Measurements from ENCODE around the gene TIMM13. TPM values are rescaled to one million over a fixed set of nuclear protein-coding genes. Genes with fewer than 3 reads are reported as not detected.
"Not testable (repeated sequence)": the region's sequence is repeated elsewhere in the genome, so short reads cannot be mapped to it uniquely, and the experiment has no call there.

TIMM13 gene
- total and polyA plus RNA-seq, 8 donors: 37.7 to 71.8 (median 48.2) TPM

DNA sequence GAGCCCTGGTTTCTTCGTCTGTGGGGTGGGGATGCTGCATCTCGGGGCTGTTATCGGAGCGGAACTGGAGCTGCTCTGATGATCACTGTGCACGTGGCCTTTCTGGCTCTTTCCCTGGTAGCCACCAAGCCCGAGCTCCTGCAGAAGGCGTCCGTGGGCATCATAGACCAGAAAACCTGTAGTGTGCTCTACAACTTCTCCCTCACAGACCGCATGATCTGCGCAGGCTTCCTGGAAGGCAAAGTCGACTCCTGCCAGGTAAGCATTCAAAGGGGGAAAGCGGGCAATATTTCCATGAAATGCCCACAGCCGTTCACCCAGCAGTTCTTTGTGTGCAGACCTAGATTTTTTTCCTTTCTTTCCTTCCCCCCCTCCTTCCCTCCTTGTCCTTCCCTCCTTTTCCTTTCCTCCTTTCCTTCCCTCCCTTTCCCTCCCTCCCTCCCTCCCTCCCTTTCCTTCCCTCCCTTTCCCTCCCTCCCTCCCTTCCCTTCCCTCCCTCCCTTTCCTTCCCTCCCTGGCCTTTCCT is 9.4 kb downstream of the TIMM13 start:
- TF ChIP-seq, protein P1, sequence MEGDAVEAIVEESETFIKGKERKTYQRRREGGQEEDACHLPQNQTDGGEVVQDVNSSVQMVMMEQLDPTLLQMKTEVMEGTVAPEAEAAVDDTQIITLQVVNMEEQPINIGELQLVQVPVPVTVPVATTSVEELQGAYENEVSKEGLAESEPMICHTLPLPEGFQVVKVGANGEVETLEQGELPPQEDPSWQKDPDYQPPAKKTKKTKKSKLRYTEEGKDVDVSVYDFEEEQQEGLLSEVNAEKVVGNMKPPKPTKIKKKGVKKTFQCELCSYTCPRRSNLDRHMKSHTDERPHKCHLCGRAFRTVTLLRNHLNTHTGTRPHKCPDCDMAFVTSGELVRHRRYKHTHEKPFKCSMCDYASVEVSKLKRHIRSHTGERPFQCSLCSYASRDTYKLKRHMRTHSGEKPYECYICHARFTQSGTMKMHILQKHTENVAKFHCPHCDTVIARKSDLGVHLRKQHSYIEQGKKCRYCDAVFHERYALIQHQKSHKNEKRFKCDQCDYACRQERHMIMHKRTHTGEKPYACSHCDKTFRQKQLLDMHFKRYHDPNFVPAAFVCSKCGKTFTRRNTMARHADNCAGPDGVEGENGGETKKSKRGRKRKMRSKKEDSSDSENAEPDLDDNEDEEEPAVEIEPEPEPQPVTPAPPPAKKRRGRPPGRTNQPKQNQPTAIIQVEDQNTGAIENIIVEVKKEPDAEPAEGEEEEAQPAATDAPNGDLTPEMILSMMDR (IDR thresholded peaks at IDR 0.05): no peak
- Histone ChIP-seq H3K4me3 (no peak overlapping the region), H3K4me1 (peaks cover 0 to 3% (median 1%) of the 10 kb centered on the region in 3 donors), H3K9me3 (no peaks in the 10 kb centered on the region), H3K36me3 (no peaks in the 10 kb centered on the region), H3K27ac (no peak overlapping the region), H3K27me3 (no peaks in the 10 kb centered on the region)
- DNase-seq: no peak
- intact Hi-C loops (cut with DNase I): no loop called here
- FAIRE-seq: no peak
- ATAC-seq: no peak
- WGBS, 2 donors: 90 to 93% methylated on average over 13 of the region's 13 CpGs

GRCh38 chr19:2417436-2417835 is 9.9 kb downstream of the TIMM13 start:
- H3K36me3 ChIP-seq; H3K4me1 ChIP-seq; DNase-seq; H3K27ac ChIP-seq; FAIRE-seq; H3K4me3 ChIP-seq; H3K27me3 ChIP-seq; intact Hi-C loops (cut with DNase I); ATAC-seq; H3K9me3 ChIP-seq: not testable (repeated sequence)
- WGBS, 2 donors: 96 to 99% methylated on average over 8 of the region's 8 CpGs

DNA sequence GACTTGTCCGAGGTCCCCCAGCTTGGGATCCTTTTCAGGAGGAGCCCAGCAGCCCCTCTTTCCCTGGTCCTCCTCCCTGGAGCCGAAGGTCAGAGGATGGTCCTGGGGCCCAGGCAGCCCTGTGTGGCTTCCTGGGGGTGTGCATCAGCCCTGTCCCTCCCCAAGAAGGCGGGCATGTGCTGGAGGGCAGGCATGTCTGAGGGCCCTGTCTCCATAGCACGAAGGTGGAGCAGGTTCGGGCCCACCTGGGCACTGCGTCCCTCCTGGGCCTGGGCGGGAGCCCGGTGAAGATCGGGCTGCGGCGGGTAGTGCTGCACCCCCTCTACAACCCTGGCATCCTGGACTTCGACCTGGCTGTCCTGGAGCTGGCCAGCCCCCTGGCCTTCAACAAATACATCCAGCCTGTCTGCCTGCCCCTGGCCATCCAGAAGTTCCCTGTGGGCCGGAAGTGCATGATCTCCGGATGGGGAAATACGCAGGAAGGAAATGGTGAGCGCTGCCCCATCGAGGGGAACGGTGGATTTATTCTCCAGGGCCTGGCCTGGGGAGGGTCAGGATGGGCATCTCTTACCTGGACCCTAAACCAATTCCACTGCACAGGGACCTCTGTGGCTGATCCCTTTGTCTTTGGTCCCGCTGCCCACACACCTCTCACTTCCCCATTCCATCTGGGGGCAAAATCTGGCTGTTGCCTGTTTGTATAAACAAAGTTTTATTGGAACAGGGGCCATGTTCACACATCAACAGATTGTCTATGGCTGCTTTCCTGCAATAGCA is 10.9 kb downstream of the TIMM13 start:
- Histone ChIP-seq H3K4me3 (no peak overlapping the region), H3K27me3 (no peaks in the 10 kb centered on the region), H3K36me3 (no peaks in the 10 kb centered on the region), H3K27ac (no peak overlapping the region), H3K9me3 (no peaks in the 10 kb centered on the region), H3K4me1 (no peaks in the 10 kb centered on the region)
- TF ChIP-seq, protein P1 (IDR thresholded peaks at IDR 0.05): no peak
- intact Hi-C loops (cut with DNase I): no loop called here
- peak in 3 of 4 donors; percentile 14 to 45 (median 24) for ATAC-seq
- FAIRE-seq: no peak
- 85 to 86% methylated on average over 18 to 19 of the region's 19 CpGs for WGBS, 2 donors
- peak in 1 of 6 donors; percentile 48 for DNase-seq

GRCh38 chr19:2415973-2416319 is 11.4 kb downstream of the TIMM13 start:
- WGBS, 2 donors: 63 to 75% methylated on average over 5 to 6 of the region's 6 CpGs
- FAIRE-seq (no peak), DNase-seq (no peak)

DNA sequence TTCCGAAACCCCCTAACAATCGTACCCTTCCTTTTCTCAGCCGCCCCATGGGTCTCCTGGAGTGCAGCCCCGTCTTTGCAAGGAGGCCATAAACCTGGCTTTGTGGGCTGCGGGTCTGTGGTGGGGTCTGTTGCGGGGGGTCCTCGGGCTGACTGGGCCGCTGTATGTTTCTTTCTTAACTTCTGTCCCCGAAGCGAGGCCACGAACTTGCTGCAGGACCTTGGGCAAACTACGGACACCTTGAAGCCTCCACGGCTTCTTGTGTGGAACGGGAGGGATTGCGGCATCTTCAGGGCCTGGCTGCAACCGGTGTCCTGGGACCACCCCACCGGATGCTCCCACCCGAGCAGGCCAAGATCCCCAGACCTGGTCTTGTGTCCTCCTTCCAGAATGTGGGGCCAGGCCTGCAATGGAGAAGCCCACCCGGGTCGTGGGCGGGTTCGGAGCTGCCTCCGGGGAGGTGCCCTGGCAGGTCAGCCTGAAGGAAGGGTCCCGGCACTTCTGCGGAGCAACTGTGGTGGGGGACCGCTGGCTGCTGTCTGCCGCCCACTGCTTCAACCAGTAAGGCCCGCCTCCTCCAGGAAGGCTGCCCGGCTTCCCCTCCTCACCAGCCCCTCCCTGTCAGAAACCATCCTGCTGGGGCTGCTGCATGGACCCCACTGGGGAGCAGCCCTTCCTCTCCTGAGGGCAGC is 12.0 kb downstream of the TIMM13 start:
- ATAC-seq: peak in 2 of 4 donors; percentile 12 to 27

More at GRCh38 chr19:2415973-2416319, 11.4 kb downstream of the TIMM13 start:
- ATAC-seq: no peak
- no peak overlapping the region for H3K27ac ChIP-seq
- H3K36me3 ChIP-seq: no peaks in the 10 kb centered on the region
- H3K9me3 ChIP-seq: no peaks in the 10 kb centered on the region
- intact Hi-C loops (cut with DNase I): no loop called here
- no peaks in the 10 kb centered on the region for H3K27me3 ChIP-seq
- TF ChIP-seq, protein P1 (IDR thresholded peaks at IDR 0.05): no peak
- no peak overlapping the region for H3K4me3 ChIP-seq
- H3K4me1 ChIP-seq: no peaks in the 10 kb centered on the region

More for the DNA sequence above, 12.0 kb downstream of the TIMM13 start:
- DNase-seq: peak in 1 of 6 donors; percentile 70
- FAIRE-seq: no peak
- Histone ChIP-seq H3K9me3 (no peaks in the 10 kb centered on the region), H3K36me3 (no peaks in the 10 kb centered on the region), H3K27me3 (no peaks in the 10 kb centered on the region), H3K4me3 (no peak overlapping the region), H3K27ac (no peak overlapping the region), H3K4me1 (no peaks in the 10 kb centered on the region)
- WGBS, 2 donors: 81% methylated on average over 29 of the region's 29 CpGs
- TF ChIP-seq, protein P1 (IDR thresholded peaks at IDR 0.05): no peak
- intact Hi-C loops (cut with DNase I): no loop called here

Data from pancreas (tissue), 10 donors.